DND-41 (cell line): ENCODE results near the gene SUMF1.

Source experiments
- ATAC-seq: fragments of 200-7000 bp; cut with Tn5 transposase; 3 replicates; pipeline ENCODE4 v1.9.1; 2021; ENCODE audit warnings: low read depth; ENCODE audit not compliant: insufficient read depth
- DNase-seq: peaks from one replicate; pipeline ENCODE4 v3.0.0-alpha.2; 2020
- H2AFZ ChIP-seq: 2 replicates; pipeline ENCODE4 v1.6.0; 2012; ENCODE audit warnings: low read depth, low read length
- H3K27ac ChIP-seq: 2 replicates; pipeline ENCODE4 v1.5.1; 2012; ENCODE audit warnings: low read length, inconsistent platforms
- H3K27me3 ChIP-seq: fragments of 200-600 bp; sonication (generic); 2 replicates; pipeline ENCODE4 v1.6.0; 2012; ENCODE audit warnings: low read length, mild to moderate bottlenecking, inconsistent platforms; ENCODE audit not compliant: insufficient read depth, poor library complexity
- H3K36me3 ChIP-seq: 2 replicates; pipeline ENCODE4 v1.5.1; 2012; ENCODE audit warnings: low read length, inconsistent platforms; ENCODE audit not compliant: insufficient read depth
- H3K4me1 ChIP-seq: 2 replicates; pipeline ENCODE4 v1.5.1; 2012; ENCODE audit warnings: mild to moderate bottlenecking, low read length; ENCODE audit not compliant: insufficient read depth
- H3K4me2 ChIP-seq: 2 replicates; pipeline ENCODE4 v1.6.0; 2012; ENCODE audit warnings: mild to moderate bottlenecking, moderate library complexity, low read length, inconsistent platforms; ENCODE audit not compliant: insufficient read depth
- H3K4me3 ChIP-seq, 2 experiments: fragments of 200-600 bp in 1 of 2; shearing (Covaris generic) in 1 of 2; 2 replicates each; pipeline ENCODE4 v1.5.1; 2012 to 2016; ENCODE audit warnings: inconsistent platforms in 2 of 2, low read length in 2 of 2, mild to moderate bottlenecking in 2 of 2, low read depth in 1 of 2, moderate library complexity in 1 of 2
- H3K79me2 ChIP-seq: 2 replicates; pipeline ENCODE4 v1.6.0; 2012; ENCODE audit warnings: low read length, inconsistent platforms; ENCODE audit not compliant: insufficient read depth
- H3K9ac ChIP-seq: 2 replicates; pipeline ENCODE4 v1.6.0; 2012; ENCODE audit warnings: low read depth, mild to moderate bottlenecking, inconsistent platforms, low read length, moderate library complexity
- H3K9me3 ChIP-seq: 2 replicates; pipeline ENCODE4 v1.5.1; 2012; ENCODE audit warnings: low read length, moderate library complexity, mild to moderate bottlenecking, inconsistent platforms; ENCODE audit not compliant: insufficient read depth, severe bottlenecking
- H4K20me1 ChIP-seq: 2 replicates; pipeline ENCODE4 v1.6.0; 2012; ENCODE audit warnings: low read length; ENCODE audit not compliant: insufficient read depth
- EZH2 ChIP-seq: IDR thresholded peaks from 3 replicates; pipeline ENCODE4 v1.6.1; 2012; ENCODE audit warnings: borderline replicate concordance, low read depth, mild to moderate bottlenecking, moderate library complexity, low read length, inconsistent platforms; ENCODE audit not compliant: severe bottlenecking
- TF ChIP-seq, protein P1 (sequence below): IDR thresholded peaks from 2 replicates; pipeline ENCODE4 v1.5.1; 2012; ENCODE audit warnings: borderline replicate concordance, low read length, moderate library complexity, mild to moderate bottlenecking; ENCODE audit not compliant: poor library complexity, severe bottlenecking; ENCODE audit errors: extremely low read depth

SUMF1 gene

DNA sequence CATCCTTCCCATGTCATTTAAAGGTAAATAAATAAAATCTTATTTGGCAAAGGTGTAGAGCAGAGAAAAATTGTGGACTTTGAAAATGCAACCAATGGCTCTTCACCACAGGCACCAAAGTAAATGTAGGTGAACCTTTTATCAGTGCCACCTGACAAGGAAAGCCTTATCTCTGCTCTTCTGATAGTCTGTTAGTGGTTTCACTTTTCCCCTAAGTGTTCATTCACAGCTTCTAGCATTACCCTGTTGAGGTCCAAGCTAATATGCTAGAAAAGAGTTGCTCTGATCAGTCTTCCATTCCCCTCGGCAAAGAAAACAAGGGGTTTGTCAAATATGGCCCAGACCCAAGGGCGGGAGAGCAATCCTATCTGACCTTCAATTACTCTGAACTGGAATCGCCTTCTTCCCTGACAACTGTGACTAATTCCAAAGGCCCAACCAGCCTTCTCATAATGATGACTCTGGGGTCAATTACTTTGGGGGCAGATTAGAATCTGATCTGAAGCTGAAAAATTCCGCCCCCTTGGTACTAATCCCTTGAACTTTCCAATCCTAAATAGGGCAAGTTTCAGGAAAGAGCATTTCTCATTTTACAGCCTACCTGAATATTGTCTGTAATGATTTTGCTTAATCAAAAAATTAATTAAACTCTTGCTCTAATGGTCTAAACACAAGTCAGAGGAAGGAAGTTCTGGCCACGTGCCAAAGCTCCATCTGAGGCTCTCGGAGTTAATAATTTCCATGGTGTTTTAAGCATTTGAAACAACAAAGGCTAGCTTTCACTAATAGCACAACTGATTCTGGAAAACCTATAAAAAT is 111.5 kb downstream of the SUMF1 start:
- no peak overlapping the region for H3K4me3 ChIP-seq
- H3K4me2 ChIP-seq, result no peak overlapping the region
- no peak overlapping the region for H2AFZ ChIP-seq
- TF ChIP-seq, protein P1, sequence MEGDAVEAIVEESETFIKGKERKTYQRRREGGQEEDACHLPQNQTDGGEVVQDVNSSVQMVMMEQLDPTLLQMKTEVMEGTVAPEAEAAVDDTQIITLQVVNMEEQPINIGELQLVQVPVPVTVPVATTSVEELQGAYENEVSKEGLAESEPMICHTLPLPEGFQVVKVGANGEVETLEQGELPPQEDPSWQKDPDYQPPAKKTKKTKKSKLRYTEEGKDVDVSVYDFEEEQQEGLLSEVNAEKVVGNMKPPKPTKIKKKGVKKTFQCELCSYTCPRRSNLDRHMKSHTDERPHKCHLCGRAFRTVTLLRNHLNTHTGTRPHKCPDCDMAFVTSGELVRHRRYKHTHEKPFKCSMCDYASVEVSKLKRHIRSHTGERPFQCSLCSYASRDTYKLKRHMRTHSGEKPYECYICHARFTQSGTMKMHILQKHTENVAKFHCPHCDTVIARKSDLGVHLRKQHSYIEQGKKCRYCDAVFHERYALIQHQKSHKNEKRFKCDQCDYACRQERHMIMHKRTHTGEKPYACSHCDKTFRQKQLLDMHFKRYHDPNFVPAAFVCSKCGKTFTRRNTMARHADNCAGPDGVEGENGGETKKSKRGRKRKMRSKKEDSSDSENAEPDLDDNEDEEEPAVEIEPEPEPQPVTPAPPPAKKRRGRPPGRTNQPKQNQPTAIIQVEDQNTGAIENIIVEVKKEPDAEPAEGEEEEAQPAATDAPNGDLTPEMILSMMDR, result no peak
- TF ChIP-seq EZH2, result no peak
- ATAC-seq, result no peak
- DNase-seq, result no peak
- no peaks in the 10 kb centered on the region for H3K9me3 ChIP-seq
- H3K79me2 ChIP-seq, result no peaks in the 10 kb centered on the region
- no peaks in the 10 kb centered on the region for H3K27me3 ChIP-seq
- no peaks in the 10 kb centered on the region for H3K36me3 ChIP-seq
- H3K9ac ChIP-seq, result no peak overlapping the region
- no peaks in the 10 kb centered on the region for H3K4me1 ChIP-seq
- no peaks in the 10 kb centered on the region for H4K20me1 ChIP-seq
- H3K27ac ChIP-seq, result no peak overlapping the region

DNA sequence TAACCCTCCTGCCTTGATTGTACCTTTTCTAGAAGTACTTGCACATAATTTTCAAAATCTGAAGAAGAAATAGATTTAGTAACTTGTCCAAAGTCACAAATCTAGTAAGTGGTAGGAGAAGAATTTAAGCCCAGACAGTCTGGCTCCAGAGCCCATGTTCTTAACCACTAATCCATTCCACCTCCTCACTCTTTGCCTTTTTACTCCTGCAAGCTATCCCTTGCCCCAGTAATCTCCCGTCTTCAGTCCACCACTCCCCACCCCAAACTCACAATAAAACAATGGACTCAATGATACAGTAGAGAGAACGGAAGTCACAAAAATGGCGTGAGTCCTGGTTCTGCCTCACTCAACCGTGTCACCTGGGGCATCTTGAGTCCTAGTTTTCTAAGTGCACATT is 115.2 kb downstream of the SUMF1 start:
- no peak overlapping the region for H3K4me3 ChIP-seq
- H3K9ac ChIP-seq, result no peak overlapping the region
- ATAC-seq, result no peak
- no peaks in the 10 kb centered on the region for H3K4me1 ChIP-seq
- H3K27me3 ChIP-seq, result no peaks in the 10 kb centered on the region
- TF ChIP-seq, protein P1, result no peak
- TF ChIP-seq EZH2, result no peak
- no peak overlapping the region for H3K4me2 ChIP-seq
- H2AFZ ChIP-seq, result no peak overlapping the region
- H3K27ac ChIP-seq, result no peak overlapping the region
- H3K79me2 ChIP-seq, result no peaks in the 10 kb centered on the region
- no peaks in the 10 kb centered on the region for H3K36me3 ChIP-seq
- no peaks in the 10 kb centered on the region for H4K20me1 ChIP-seq
- no peaks in the 10 kb centered on the region for H3K9me3 ChIP-seq
- DNase-seq, result no peak

DNA sequence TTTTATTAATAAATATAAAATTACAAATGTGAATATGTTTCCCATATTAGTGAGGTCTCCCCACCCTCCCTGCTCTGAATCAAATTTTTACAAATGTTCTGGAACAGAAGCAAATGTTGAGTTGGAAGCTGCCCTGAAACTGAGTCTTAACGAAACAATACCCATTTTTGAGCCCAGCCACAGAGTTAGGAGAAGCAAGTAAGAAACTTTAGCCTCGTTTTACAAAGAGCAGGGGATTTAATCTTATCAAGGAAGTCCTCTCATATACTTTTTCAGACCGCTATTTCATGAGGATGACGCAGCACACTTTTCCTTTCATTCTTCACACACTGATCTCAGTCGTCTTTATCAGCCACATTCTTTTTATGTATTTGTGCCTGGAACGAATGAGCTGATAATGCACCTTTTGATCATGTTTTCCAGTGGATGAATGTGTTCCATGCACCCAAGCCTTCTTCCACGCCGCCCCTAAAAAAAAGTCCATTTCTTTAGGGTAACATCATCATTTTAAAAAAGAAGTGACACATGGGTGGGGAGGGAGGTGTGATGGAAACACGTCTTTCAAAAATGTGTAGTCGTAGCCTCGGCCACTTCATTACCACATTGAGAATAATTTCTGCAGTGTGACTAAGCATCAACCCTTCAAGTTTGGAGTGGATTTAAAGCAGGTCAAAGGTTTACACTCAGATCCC is 115.8 kb downstream of the SUMF1 start:
- no peak for TF ChIP-seq EZH2
- TF ChIP-seq, protein P1, result no peak
- Histone ChIP-seq H3K9ac (no peak overlapping the region), H4K20me1 (no peaks in the 10 kb centered on the region), H3K27ac (no peak overlapping the region), H3K79me2 (no peaks in the 10 kb centered on the region), H2AFZ (no peak overlapping the region), H3K4me2 (no peak overlapping the region), H3K4me3 (no peak overlapping the region), H3K4me1 (no peaks in the 10 kb centered on the region), H3K9me3 (no peaks in the 10 kb centered on the region), H3K27me3 (no peaks in the 10 kb centered on the region), H3K36me3 (no peaks in the 10 kb centered on the region)
- DNase-seq (no peak), ATAC-seq (no peak)
